H4 (cell line): ENCODE data around the gene XIAP. TPM values are rescaled to one million over a fixed set of nuclear protein-coding genes. Genes with fewer than 3 reads are reported as not detected.
"Not testable (repeated sequence)": the region's sequence is repeated elsewhere in the genome, so short reads cannot be mapped to it uniquely, and the experiment has no call there.

ENCODE experiments used
- DNase-seq: peaks from one replicate; pipeline ENCODE4 v3.0.0-alpha.2; 2015; ENCODE audit warnings: low spot score
- total RNA-seq: library from RNA; depleted of rRNA; stranded (reverse); fragments of >200 nt; shearing (Covaris generic); gene quantifications from 2 replicates; pipeline ENCODE4 v1.2.3, GENCODE V29; 2014; rRNA removed

XIAP gene
- total RNA-seq = 18.6 and 19.0 TPM in 2 replicates

- peak; percentile 87 for DNase-seq
These were observed at the start of gene XIAP for GRCh38 chrX:123859846-123860838. TSS of gene XIAP (plus strand) at chrX:123860053. CDS start at chrX:123885663, 25,610 bp downstream.

DNA sequence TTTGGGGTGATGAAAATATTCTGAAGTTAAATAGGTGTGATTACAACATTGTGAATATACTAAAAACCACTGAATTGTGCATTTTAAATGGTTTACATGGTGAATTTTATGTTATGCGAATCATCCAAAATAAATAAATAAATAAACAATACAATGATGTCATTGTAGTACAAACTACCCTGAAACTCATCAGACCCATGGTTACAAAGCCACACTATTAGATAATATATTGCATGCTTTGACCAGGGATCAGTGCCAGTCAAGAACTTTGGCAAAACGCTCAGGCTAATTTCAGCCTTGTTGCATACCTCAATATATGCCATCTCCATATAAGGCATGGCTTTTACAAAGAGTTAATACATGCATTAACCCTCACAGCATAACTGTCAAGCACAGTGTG is 45.5 kb upstream of the XIAP start:
- peak; percentile 13 for DNase-seq

- DNase-seq = not testable (repeated sequence)
These were observed 44.9 kb upstream of the XIAP start for GRCh38 chrX:123814934-123815394.

- no peak for DNase-seq
These were observed 42.5 kb upstream of the XIAP start for GRCh38 chrX:123817288-123817894.

GRCh38 chrX:123818243-123818642 is 41.6 kb upstream of the XIAP start:
- no peak for DNase-seq

- DNase-seq = no peak
These were observed 36.9 kb upstream of the XIAP start for GRCh38 chrX:123822965-123823364.

- peak; percentile 87 for DNase-seq
These were observed 29.5 kb upstream of the XIAP start for GRCh38 chrX:123830309-123830708.

DNA sequence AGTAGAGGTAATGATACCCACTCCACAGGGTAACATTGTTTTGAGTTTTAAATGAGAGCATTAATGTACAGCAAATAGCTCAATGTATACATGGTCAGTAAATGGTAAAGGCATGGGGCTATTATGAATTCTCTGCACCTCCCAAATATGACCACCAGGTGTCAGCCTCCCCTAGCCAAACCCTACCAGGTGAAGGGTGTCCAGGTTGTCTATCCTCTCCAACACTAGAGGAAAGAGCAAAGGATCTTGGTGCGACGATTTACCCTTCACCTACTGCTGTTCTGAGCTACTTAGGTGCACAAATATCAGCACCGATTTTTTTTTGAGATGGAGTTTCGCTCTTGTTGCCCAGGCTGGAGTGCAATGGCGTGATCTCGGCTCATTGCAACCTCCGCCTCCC is 26.5 kb upstream of the XIAP start:
- peak; percentile 45 for DNase-seq

- no peak for DNase-seq
These were observed 25.7 kb upstream of the XIAP start for GRCh38 chrX:123834116-123834515.

- DNase-seq = peak; percentile 76
These were observed 24.0 kb upstream of the XIAP start for GRCh38 chrX:123835661-123836371.

- not testable (repeated sequence) for DNase-seq
These were observed 14.7 kb upstream of the XIAP start for GRCh38 chrX:123845129-123845528.

DNA sequence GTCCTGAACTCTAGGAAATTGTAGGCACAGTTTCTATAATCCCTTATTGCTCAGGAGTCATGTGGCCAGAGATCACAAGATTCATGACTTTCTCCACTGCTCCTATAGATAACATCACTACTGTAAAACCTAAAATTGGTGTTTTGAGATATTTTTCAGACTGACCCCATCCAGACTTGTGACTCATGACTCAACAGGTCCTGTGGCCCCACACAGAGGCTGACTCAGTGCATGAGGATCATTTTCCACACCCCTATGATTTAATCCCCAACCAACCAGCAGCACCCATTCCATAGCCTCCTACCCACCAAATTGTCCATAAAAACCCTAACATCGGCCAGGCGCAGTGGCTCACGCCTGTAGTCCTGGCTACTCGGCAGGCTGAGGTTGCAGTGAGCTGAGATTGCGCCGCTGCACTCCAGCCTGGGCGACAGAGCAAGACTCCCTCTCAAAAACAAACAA is 13.2 kb upstream of the XIAP start:
- peak; percentile 60 for DNase-seq

- DNase-seq = no peak
These were observed 12.8 kb upstream of the XIAP start for GRCh38 chrX:123847056-123847455.

DNA sequence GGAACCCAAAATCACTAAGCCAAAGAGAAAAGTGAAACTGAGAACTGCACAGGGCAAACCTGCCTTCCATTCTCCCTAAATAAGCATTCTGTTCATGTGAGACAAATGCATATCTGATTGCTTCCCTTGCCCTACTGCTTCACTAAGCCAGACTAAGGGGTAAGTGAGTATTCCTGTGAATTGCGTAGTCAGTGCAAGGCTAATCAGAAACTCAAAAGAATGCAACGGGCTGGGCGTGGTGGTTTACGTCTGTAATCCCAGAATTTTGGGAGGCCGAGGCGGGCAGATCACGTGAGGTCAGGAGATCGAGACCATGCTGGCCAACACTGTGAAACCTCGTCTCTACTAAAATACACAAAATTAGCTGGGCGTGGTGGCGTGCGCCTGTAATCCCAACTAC is 10.8 kb upstream of the XIAP start:
- no peak for DNase-seq

DNA sequence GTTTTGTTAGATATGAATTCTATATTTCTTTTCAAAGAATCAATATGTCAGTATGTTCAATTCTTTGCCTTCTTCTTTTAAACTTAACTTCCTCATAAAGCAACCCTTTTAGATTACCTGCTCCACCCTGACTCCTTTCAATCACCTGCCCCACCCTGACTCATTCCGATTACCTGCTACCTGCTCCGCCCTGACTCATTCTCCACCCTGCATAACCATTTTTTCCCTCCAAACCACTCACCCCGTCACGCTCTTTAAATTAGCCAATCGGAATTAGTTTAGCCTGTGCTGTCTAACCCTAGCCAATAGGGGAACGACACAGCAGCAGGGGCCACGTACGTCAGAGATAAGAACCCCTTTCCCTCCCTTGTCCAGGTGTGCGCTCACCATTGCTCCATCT is 9.9 kb upstream of the XIAP start:
- DNase-seq = not testable (repeated sequence)

- no peak for DNase-seq
These were observed 8.8 kb upstream of the XIAP start for GRCh38 chrX:123851079-123851478.

DNA sequence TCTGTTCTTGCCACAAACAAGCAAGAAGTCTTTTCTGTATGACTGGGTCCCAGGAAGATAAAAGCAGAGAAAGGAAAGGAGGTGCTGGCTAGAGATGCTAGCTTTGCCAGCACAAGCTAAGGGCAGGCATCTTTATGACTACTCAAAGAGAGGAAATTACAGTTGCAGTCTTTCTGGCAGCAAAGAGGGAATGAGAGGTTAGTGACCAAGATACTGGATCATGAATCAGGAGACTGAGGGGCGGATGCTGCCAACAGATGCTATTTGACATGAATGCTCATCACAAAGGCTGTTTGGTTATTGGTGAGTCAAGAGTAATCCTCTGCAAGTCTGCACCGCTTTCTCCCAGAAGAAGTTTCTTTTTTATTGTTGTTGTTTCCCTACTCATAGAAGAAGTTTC is 5.5 kb upstream of the XIAP start:
- no peak for DNase-seq

- DNase-seq = no peak
These were observed 426 bp upstream of the XIAP start for GRCh38 chrX:123859409-123859845.

- peak; percentile 10 for DNase-seq
These were observed 1.1 kb downstream of the XIAP start for GRCh38 chrX:123860983-123861382.

GRCh38 chrX:123869488-123869887 is 9.6 kb downstream of the XIAP start:
- no peak for DNase-seq

- no peak for DNase-seq
These were observed 11.5 kb downstream of the XIAP start for GRCh38 chrX:123871309-123871708.

DNA sequence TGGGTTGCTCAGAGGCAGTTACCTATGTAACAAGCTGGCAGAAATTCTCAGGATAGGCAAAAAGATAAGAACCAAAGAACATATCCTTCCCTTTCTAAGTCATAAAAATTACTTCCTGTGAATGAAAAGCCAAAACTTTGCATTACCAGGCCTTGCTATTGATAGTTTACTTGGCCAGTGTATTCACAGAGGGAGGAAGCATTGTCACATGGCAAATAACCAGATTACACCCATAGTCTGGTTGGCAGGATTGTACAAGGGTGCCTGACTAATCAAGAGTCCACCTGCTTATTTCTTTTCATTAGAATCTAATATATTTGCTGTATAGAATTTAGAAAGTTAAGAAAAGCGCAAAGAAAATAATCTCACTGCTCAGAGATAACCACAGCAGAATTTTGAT is 14.1 kb downstream of the XIAP start:
- DNase-seq = no peak
